ENCODE data around the gene NEURL2.
A peak's percentile ranks its signal among the peaks of the same experiment; 100 is the strongest.

NEURL2 gene

DNA sequence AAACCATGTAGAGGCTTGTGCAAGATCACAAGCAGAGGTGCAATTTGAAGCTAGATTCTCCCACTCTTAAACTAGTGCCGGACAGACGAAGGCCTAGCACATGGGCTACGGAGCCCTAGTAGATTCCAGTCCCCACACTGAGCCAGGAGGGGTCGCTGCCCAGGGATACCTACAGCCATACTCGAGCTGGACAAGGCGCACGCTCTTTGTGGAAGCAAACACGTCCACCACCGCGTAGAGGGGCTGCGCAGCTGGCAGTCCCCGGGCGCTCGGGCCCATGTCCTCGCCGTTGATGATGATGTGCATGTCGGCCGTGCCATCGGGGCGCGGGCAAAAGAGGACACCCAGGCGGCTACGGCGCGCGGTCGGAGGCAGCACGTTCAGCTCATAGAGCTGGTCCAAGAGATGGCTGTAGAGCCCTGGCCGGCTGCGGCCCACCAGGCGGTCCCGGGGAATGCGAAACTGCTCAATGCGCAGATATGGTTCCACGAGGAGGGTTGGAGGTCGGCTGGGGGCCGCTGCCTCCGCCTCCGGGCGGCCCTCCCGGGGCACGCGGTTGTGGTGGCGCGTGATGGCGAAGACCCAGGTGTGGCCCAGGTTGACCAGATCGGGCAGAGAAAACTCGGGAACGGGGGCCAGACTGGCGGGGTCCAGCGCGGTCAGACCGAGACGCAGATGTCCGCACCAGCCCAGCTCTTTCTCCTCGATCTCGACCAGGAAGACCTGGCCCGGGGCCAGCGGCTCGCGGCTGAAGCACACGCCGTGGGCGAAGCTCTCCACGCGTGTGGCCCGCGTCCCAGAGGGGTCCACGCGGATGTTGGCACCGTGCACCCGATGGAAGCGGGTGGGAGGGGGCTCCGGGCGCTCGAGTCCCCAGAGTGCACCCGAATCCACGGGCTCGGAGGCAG is 677 bp downstream of the NEURL2 start:
- peaks cover 34 to 75% (median 54%) of the 10 kb centered on the region in 10 experiments for H3K4me1 ChIP-seq
- H3K9me3 ChIP-seq (replicated peaks in 1 of 11) = no peaks in the 10 kb centered on the region
- no peaks in the 10 kb centered on the region for H3K27me3 ChIP-seq
- H3K4me3 ChIP-seq = peak overlapping the region; percentile 77 to 94 (median 86)
- H3K4me2 ChIP-seq = peak overlapping the region; percentile 92 to 100 (median 98)
- TF ChIP-seq Cebpa-rat (IDR thresholded peaks at IDR 0.05) = no peak
- H4K20me1 ChIP-seq = peaks cover 0 to 61% (median 33%) of the 10 kb centered on the region in 11 experiments; a peak in 15 of 22 replicates
- peak overlapping the region; percentile 84 to 93 (median 88) for H3K9ac ChIP-seq
- H3K36me3 ChIP-seq = peaks cover 28 to 64% (median 47%) of the 10 kb centered on the region in 11 experiments
- peak overlapping the region; percentile 72 to 94 (median 80) for H3K27ac ChIP-seq

DNA sequence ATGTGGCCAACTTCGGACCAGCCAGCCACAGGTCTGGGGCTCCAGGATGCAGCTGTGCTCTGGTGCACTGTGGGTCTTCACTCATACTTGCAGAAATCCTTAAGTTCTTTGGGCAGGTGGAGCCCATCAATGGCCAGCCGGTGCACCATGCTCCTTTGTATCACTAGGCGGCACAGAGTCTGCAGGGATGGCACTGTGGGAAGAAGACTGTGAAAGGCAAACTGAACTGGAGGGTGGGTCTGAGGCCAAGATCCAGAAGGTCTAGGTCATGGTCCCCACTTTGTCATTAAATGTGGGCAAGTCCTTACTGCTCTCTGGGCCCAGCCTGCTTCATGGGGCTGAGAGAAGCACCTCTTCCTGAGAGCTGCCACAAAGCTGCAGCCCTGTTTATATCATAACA is 2.3 kb downstream of the NEURL2 start:
- H3K9ac ChIP-seq = peak overlapping the region in 2 of 11 experiments; percentile 9 to 22; a peak in 2 of 22 replicates
- H4K20me1 ChIP-seq = peaks cover 0 to 54% (median 20%) of the 10 kb centered on the region in 11 experiments; a peak in 16 of 22 replicates
- no peak for TF ChIP-seq Cebpa-rat (IDR thresholded peaks at IDR 0.05)
- H3K27me3 ChIP-seq = no peaks in the 10 kb centered on the region
- H3K4me3 ChIP-seq = no peak overlapping the region
- peak overlapping the region; percentile 23 to 100 (median 97); a peak in 16 of 22 replicates for H3K4me2 ChIP-seq
- H3K36me3 ChIP-seq = peaks cover 17 to 54% (median 39%) of the 10 kb centered on the region in 11 experiments
- H3K9me3 ChIP-seq (replicated peaks in 1 of 11) = no peaks in the 10 kb centered on the region
- no peak overlapping the region for H3K27ac ChIP-seq
- H3K4me1 ChIP-seq = peaks cover 43 to 81% (median 69%) of the 10 kb centered on the region in 10 experiments

DNA sequence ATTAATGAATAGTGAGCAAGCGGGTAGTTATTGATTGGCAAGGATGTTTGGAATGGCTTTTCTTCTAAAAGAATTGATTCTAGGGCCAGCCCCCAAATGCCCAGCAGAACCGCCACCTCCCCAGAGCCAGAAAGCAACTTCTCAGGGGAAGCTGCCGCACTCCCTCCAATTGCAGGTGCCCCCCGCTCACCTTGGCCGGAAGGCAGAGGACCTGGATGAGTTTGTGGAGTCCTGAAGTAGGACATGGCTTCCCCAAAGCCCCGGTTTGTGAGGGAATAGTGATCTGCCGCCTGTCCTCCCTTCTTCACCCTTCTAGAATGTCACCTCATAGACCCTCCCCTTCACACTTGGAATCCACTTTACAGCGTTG is 3.7 kb downstream of the NEURL2 start, which contains the start of gene SPATA25:
Gene SPATA25 (minus strand): TSS at position 277 of the 370 bp plus-strand sequence. CDS start 32 bp downstream, at position 245.
- Histone ChIP-seq H3K9me3 (replicated peaks in 1 of 11) (no peaks in the 10 kb centered on the region), H3K4me3 (no peak within 1 kb of the TSS), H3K27me3 (no peaks in the 10 kb centered on the region), H3K4me2 (peak within 1 kb of the TSS in 9 of 11 experiments; percentile 2 to 99 (median 96); a peak in 12 of 22 replicates), H4K20me1 (peaks cover 0 to 53% (median 24%) of the 10 kb centered on the region in 11 experiments; a peak in 15 of 22 replicates), H3K4me1 (peaks cover 40 to 81% (median 65%) of the 10 kb centered on the region in 10 experiments), H3K9ac (peak within 1 kb of the TSS in 4 of 11 experiments; percentile 0 to 9 (median 2); a peak in 3 of 22 replicates), H3K27ac (no peak within 1 kb of the TSS), H3K36me3 (peaks cover 19 to 54% (median 40%) of the 10 kb centered on the region in 11 experiments)
- TF ChIP-seq Cebpa-rat (IDR thresholded peaks at IDR 0.05) = no peak

DNA sequence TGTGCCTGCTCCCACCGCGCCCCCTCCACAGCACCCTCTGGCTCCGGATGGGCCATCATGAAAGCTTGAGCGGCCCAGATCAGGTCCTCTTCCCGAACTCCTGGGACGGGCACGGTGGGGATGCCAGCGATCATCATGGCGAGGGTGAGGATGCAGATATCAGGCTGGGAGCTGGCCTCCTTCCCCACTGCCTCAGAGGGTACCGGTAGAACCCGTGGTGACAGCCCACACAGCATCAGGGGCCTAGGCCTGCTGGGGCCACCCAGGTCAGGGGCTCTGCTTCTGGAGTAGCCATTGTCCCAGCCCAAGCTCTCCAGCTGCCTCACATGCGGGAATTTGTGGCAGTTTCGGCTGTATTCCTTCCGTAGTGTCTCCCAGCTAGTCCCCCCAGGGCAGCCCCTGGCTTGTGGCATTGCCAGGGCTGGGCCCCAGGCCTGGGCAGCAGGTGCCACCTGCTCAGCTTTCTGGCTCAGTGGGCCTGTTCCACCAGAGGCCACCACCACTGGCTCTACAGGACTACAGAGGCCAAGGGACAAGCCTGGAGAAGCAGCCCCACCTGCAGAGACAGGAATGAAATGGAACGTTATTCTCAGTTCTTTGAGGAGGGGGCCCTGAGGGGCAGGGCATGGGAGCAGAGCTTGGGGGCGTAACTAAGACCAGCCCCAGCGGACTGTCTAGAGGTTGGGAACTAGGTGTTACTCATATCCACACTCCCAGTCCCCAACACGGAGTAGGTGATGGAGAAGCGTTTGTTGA is 4.2 kb downstream of the NEURL2 start:
- H3K4me1 ChIP-seq = peaks cover 39 to 81% (median 66%) of the 10 kb centered on the region in 10 experiments
- no peak overlapping the region for H3K4me3 ChIP-seq
- H3K4me2 ChIP-seq = no peak overlapping the region
- no peaks in the 10 kb centered on the region for H3K9me3 ChIP-seq (replicated peaks in 1 of 11)
- peaks cover 0 to 49% (median 23%) of the 10 kb centered on the region in 11 experiments; a peak in 15 of 22 replicates for H4K20me1 ChIP-seq
- no peaks in the 10 kb centered on the region for H3K27me3 ChIP-seq
- no peak for TF ChIP-seq Cebpa-rat (IDR thresholded peaks at IDR 0.05)
- no peak overlapping the region for H3K27ac ChIP-seq
- peaks cover 22 to 54% (median 43%) of the 10 kb centered on the region in 11 experiments for H3K36me3 ChIP-seq
- H3K9ac ChIP-seq = peak overlapping the region in 3 of 11 experiments; percentile 0 to 4 (median 1); a peak in 2 of 22 replicates

DNA sequence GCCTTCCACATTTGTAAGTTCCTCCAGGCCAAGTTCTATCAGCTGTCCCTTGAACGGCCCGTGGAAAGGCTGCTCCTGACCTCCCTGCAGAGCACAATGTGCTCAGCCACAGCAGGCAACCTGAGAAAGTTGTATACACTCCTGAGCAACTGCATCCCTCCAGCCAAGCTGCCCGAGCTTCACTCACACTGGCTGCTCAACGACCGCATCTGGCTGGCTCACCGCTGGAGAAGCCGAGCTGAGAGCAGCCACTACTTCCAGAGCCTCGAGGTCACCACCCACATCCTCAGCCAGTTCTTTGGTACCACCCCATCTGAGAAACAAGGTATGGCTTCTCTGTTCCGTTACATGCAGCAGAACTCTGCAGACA is 7.9 kb downstream of the NEURL2 start:
- Histone ChIP-seq H3K27ac (no peak overlapping the region), H3K4me3 (no peak overlapping the region), H3K9ac (no peak overlapping the region), H3K4me1 (peaks cover 18 to 60% (median 45%) of the 10 kb centered on the region in 10 experiments), H3K4me2 (peak overlapping the region in 4 of 11 experiments; percentile 12 to 92 (median 32); a peak in 3 of 22 replicates), H3K36me3 (peaks cover 26 to 66% (median 53%) of the 10 kb centered on the region in 11 experiments), H4K20me1 (peaks cover 0 to 44% (median 17%) of the 10 kb centered on the region in 11 experiments; a peak in 15 of 22 replicates), H3K27me3 (no peaks in the 10 kb centered on the region), H3K9me3 (replicated peaks in 1 of 11) (no peaks in the 10 kb centered on the region)
- no peak for TF ChIP-seq Cebpa-rat (IDR thresholded peaks at IDR 0.05)

DNA sequence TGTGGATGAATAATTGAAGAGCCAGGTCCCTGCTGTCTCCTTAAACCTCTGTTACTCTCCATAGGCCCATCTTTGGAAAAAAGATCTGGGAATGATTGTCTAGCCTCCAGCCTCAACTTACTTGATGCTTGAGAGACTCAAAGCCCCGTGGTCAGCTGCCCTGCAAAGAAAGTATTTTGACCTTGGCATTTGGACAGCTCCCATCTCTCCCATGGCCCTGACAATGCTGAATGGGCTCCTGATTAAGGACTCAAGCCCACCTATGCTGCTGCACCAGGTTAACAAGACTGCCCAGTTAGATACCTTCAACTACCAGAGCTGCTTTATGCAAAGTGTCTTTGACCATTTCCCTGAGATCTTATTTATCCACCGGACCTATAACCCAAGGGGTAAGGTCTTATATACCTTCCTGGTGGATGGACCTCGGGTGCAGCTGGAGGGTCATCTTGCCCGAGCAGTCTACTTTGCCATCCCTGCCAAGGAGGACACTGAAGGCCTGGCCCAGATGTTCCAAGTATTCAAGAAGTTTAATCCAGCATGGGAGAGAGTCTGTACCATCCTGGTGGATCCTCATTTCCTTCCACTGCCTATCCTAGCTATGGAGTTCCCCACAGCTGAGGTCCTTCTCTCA is 8.4 kb downstream of the NEURL2 start:
- H4K20me1 ChIP-seq = peaks cover 0 to 49% (median 17%) of the 10 kb centered on the region in 11 experiments; a peak in 15 of 22 replicates
- no peak for TF ChIP-seq Cebpa-rat (IDR thresholded peaks at IDR 0.05)
- peaks cover 18 to 60% (median 45%) of the 10 kb centered on the region in 10 experiments for H3K4me1 ChIP-seq
- H3K27me3 ChIP-seq = no peaks in the 10 kb centered on the region
- no peak overlapping the region for H3K4me3 ChIP-seq
- H3K9ac ChIP-seq = no peak overlapping the region
- H3K4me2 ChIP-seq = peak overlapping the region in 10 of 11 experiments; percentile 68 to 97 (median 90); a peak in 14 of 22 replicates
- no peaks in the 10 kb centered on the region for H3K9me3 ChIP-seq (replicated peaks in 1 of 11)
- H3K27ac ChIP-seq = no peak overlapping the region
- H3K36me3 ChIP-seq = peaks cover 31 to 67% (median 58%) of the 10 kb centered on the region in 11 experiments

DNA sequence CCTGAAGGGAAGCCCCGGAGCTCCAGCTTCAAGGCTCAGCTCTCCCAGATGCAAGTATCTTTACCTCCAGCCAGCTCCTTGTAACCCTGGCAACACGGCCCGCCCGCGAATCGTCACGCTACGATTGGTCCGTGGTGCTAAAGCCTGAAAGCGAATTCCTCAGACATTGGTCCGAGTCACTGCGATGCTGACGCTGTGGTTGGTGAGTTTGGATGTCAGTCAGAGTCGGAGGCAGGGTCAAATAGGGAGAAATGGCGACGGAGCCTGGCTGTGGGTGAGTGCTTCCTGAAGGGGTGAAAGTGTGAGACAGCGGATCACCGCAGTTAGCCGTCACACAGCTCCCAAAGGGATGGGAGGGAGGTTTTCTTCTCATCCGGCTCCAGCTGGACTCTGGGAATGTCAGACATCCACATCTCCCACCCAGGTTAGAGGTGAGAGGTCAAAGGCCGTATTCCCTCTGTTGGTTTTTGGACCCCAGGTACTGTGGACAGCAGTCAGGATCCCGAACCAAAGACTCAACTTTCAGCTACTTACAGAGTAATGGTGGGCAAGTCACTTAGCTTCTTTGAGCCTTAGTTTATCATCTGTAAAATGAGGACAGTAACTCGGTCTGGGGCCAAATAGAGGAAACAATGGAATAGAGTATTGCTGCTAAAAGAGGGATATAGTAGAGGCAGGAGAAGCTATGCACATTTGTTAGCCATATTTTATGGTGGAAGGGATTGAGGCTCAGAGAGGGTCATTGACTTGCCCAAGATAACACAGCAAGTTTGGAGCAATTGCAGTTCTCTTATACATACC is 9.8 kb downstream of the NEURL2 start, which contains the start of gene ZSWIM1:
Gene ZSWIM1 (plus strand): TSS at position 240 of the 801 bp plus-strand sequence. CDS start 1,366 bp downstream, outside the sequence.
- Histone ChIP-seq H3K9me3 (replicated peaks in 1 of 11) (no peaks in the 10 kb centered on the region), H3K9ac (peak within 1 kb of the TSS; percentile 78 to 89 (median 84)), H4K20me1 (peaks cover 0 to 46% (median 14%) of the 10 kb centered on the region in 11 experiments; a peak in 14 of 22 replicates), H3K4me1 (peaks cover 18 to 53% (median 45%) of the 10 kb centered on the region in 10 experiments), H3K4me3 (peak within 1 kb of the TSS; percentile 62 to 82 (median 72)), H3K4me2 (peak within 1 kb of the TSS; percentile 68 to 97 (median 90)), H3K36me3 (peaks cover 41 to 67% (median 57%) of the 10 kb centered on the region in 11 experiments), H3K27me3 (no peaks in the 10 kb centered on the region), H3K27ac (peak within 1 kb of the TSS; percentile 74 to 88 (median 82); a peak in 21 of 22 replicates)
- no peak for TF ChIP-seq Cebpa-rat (IDR thresholded peaks at IDR 0.05)

Data from BLaER1 treated with 17β-estradiol and CSF1 and Interleukin-3, amounts not matched to agents 10 nM and 100 nM (cell line).